Ascending aorta (tissue), 2 donors: Measurements from ENCODE around the gene MIA2. TPM values are rescaled to one million over a fixed set of nuclear protein-coding genes. Genes with fewer than 3 reads are reported as not detected.

Source experiments
- DNase-seq, 2 donors: peaks; one replicate each; pipeline ENCODE4 v3.0.0-alpha.2; 2019; ENCODE audit warnings: low spot score in 2 of 2
- H3K27ac ChIP-seq, 2 donors: fragments of 200-600 bp; sonication (generic); one replicate each; pipeline ENCODE4 v1.5.1; 2016 to 2017; ENCODE audit warnings: mild to moderate bottlenecking in 1 of 2
- H3K27me3 ChIP-seq: fragments of 200-600 bp; sonication (generic); one replicate; pipeline ENCODE4 v1.5.1; 2017
- H3K36me3 ChIP-seq, 2 donors: fragments of 200-600 bp; sonication (generic); one replicate each; pipeline ENCODE4 v1.5.1; 2016
- H3K4me1 ChIP-seq, 2 donors: fragments of 200-600 bp; sonication (generic); one replicate each; pipeline ENCODE4 v1.5.1; 2016 to 2017; ENCODE audit warnings: mild to moderate bottlenecking in 1 of 2
- H3K4me3 ChIP-seq, 2 donors: fragments of 200-600 bp; sonication (generic); one replicate each; pipeline ENCODE4 v1.5.1; 2016 to 2017; ENCODE audit warnings: mild to moderate bottlenecking in 1 of 2
- H3K9me3 ChIP-seq, 2 donors: fragments of 200-600 bp; sonication (generic); one replicate each; pipeline ENCODE4 v1.5.1; 2016
- CTCF ChIP-seq, 3 experiments: fragments of 200-600 bp in 2 of 3; fragments of 450-650 bp in 1 of 3; sonication (generic) in 2 of 3; IDR thresholded peaks; one replicate each; pipeline ENCODE4 v1.5.1; 2016 to 2019; ENCODE audit warnings: antibody characterized with exemption in 3 of 3, mild to moderate bottlenecking in 1 of 3, moderate library complexity in 1 of 3
- intact Hi-C: fragments of 100-400 bp; cut with DNase I; formaldehyde crosslinking; loops from one replicate; pipeline ENCODE4 v1.15.1; 2023
- total RNA-seq: library from RNA; depleted of rRNA; stranded (reverse); fragments of >200 nt; gene quantifications from one replicate; pipeline ENCODE4 v1.1.0, GENCODE V29; 2016

Gene MIA2
- total RNA-seq, 1 donor from 2014 or later = 14.4 TPM

- Histone ChIP-seq H3K4me3 (no peak overlapping the region), H3K4me1 (no peaks in the 10 kb centered on the region), H3K27me3 (no peaks in the 10 kb centered on the region), H3K9me3 (peaks cover 8 to 14% of the 10 kb centered on the region in 2 donors), H3K36me3 (peaks cover 0 to 9% of the 10 kb centered on the region in 2 donors), H3K27ac (no peak overlapping the region)
- DNase-seq = no peak
- TF ChIP-seq CTCF (IDR thresholded peaks at IDR 0.05) = no peak
- intact Hi-C loops = no loop called here
Observed at GRCh38 chr14:39364509-39364908, 130.8 kb downstream of the MIA2 start.

GRCh38 chr14:39365354-39365753 lies 131.6 kb downstream of the MIA2 start:
- peaks cover 0 to 5% of the 10 kb centered on the region in 2 donors for H3K36me3 ChIP-seq
- H3K4me3 ChIP-seq = no peak overlapping the region
- no peak overlapping the region for H3K27ac ChIP-seq
- no peak for DNase-seq
- intact Hi-C loops = loop anchor here (5.0 kb wide), 1 partner anchor 258 kb away; no protein-coding TSS in a partner anchor
- no peaks in the 10 kb centered on the region for H3K4me1 ChIP-seq
- TF ChIP-seq CTCF (IDR thresholded peaks at IDR 0.05) = no peak
- H3K27me3 ChIP-seq = no peaks in the 10 kb centered on the region
- H3K9me3 ChIP-seq = peaks cover 8 to 14% of the 10 kb centered on the region in 2 donors

- Histone ChIP-seq H3K9me3 (peaks cover 8 to 14% of the 10 kb centered on the region in 2 donors), H3K27me3 (no peaks in the 10 kb centered on the region), H3K4me3 (no peak overlapping the region), H3K27ac (no peak overlapping the region), H3K36me3 (peaks cover 0 to 4% of the 10 kb centered on the region in 2 donors), H3K4me1 (no peaks in the 10 kb centered on the region)
- intact Hi-C loops = loop anchor here (5.0 kb wide), 1 partner anchor 259 kb away; no protein-coding TSS in a partner anchor
- DNase-seq = no peak
- no peak for TF ChIP-seq CTCF (IDR thresholded peaks at IDR 0.05)
Observed at GRCh38 chr14:39366460-39367386, 133.0 kb downstream of the MIA2 start.

GRCh38 chr14:39367387-39367751 lies 133.7 kb downstream of the MIA2 start:
- peaks cover 0 to 4% of the 10 kb centered on the region in 2 donors for H3K36me3 ChIP-seq
- no peak for TF ChIP-seq CTCF (IDR thresholded peaks at IDR 0.05)
- no peak overlapping the region for H3K27ac ChIP-seq
- peaks cover 8 to 14% of the 10 kb centered on the region in 2 donors for H3K9me3 ChIP-seq
- no peak overlapping the region for H3K4me3 ChIP-seq
- intact Hi-C loops = loop anchor here (5.0 kb wide), 1 partner anchor 260 kb away; no protein-coding TSS in a partner anchor
- no peaks in the 10 kb centered on the region for H3K4me1 ChIP-seq
- DNase-seq = no peak
- H3K27me3 ChIP-seq = no peaks in the 10 kb centered on the region

- H3K4me3 ChIP-seq = no peak overlapping the region
- TF ChIP-seq CTCF (IDR thresholded peaks at IDR 0.05) = peak; percentile 9 to 49 (median 43)
- no peak for DNase-seq
- intact Hi-C loops = loop anchor here (5.0 kb wide), 1 partner anchor 261 kb away; no protein-coding TSS in a partner anchor
- H3K9me3 ChIP-seq = peaks cover 8 to 14% of the 10 kb centered on the region in 2 donors
- H3K4me1 ChIP-seq = no peaks in the 10 kb centered on the region
- no peak overlapping the region for H3K27ac ChIP-seq
- peaks cover 0 to 4% of the 10 kb centered on the region in 2 donors for H3K36me3 ChIP-seq
- no peaks in the 10 kb centered on the region for H3K27me3 ChIP-seq
Observed at GRCh38 chr14:39368261-39368959, 134.7 kb downstream of the MIA2 start.
